ENCODE results near the gene RGL3.
"Not testable (repeated sequence)": the region's sequence is repeated elsewhere in the genome, so short reads cannot be mapped to it uniquely, and the experiment has no call there.

The RGL3 gene

GRCh38 chr19:11421371-11422098 is 2.4 kb upstream of the RGL3 start:
- DNase-seq (ENCODE audit: extremely low read depth in 1 of 2, low read depth in 1 of 2) = peak in 1 of 2 donors; percentile 29

- DNase-seq (ENCODE audit: extremely low read depth in 1 of 2, low read depth in 1 of 2) = no peak
Observed at GRCh38 chr19:11420429-11421370, 1.6 kb upstream of the RGL3 start.

GRCh38 chr19:11418094-11418548 is 993 bp downstream of the RGL3 start:
- no peak for DNase-seq (ENCODE audit: extremely low read depth in 1 of 2, low read depth in 1 of 2)

GRCh38 chr19:11416346-11417052 is 2.6 kb downstream of the RGL3 start:
- no peak for DNase-seq (ENCODE audit: extremely low read depth in 1 of 2, low read depth in 1 of 2)

GRCh38 chr19:11414544-11414943 is 4.6 kb downstream of the RGL3 start:
- DNase-seq (ENCODE audit: extremely low read depth in 1 of 2, low read depth in 1 of 2) = no peak

- no peak for DNase-seq (ENCODE audit: extremely low read depth in 1 of 2, low read depth in 1 of 2)
Observed at GRCh38 chr19:11410682-11411081, 8.4 kb downstream of the RGL3 start.

- DNase-seq (ENCODE audit: extremely low read depth in 1 of 2, low read depth in 1 of 2) = no peak
Observed at GRCh38 chr19:11408591-11408990, 10.5 kb downstream of the RGL3 start.

GRCh38 chr19:11406703-11407236 is 12.3 kb downstream of the RGL3 start:
- not testable (repeated sequence) for DNase-seq (ENCODE audit: extremely low read depth in 1 of 2, low read depth in 1 of 2)

GRCh38 chr19:11405846-11406643 is 13.1 kb downstream of the RGL3 start:
- DNase-seq (ENCODE audit: extremely low read depth in 1 of 2, low read depth in 1 of 2) = no peak

- no peak for DNase-seq (ENCODE audit: extremely low read depth in 1 of 2, low read depth in 1 of 2)
Observed at GRCh38 chr19:11404588-11405222, 14.4 kb downstream of the RGL3 start.

GRCh38 chr19:11401808-11402543 is 17.1 kb downstream of the RGL3 start:
- no peak for DNase-seq (ENCODE audit: extremely low read depth in 1 of 2, low read depth in 1 of 2)

GRCh38 chr19:11400798-11401197 is 18.3 kb downstream of the RGL3 start:
- no peak for DNase-seq (ENCODE audit: extremely low read depth in 1 of 2, low read depth in 1 of 2)

GRCh38 chr19:11399667-11400066 is 19.4 kb downstream of the RGL3 start:
- no peak for DNase-seq (ENCODE audit: extremely low read depth in 1 of 2, low read depth in 1 of 2)

- DNase-seq (ENCODE audit: extremely low read depth in 1 of 2, low read depth in 1 of 2) = no peak
Observed at GRCh38 chr19:11397089-11397610, 22.0 kb downstream of the RGL3 start.

GRCh38 chr19:11390933-11391680 is 28.0 kb downstream of the RGL3 start:
- DNase-seq (ENCODE audit: extremely low read depth in 1 of 2, low read depth in 1 of 2) = no peak

- no peak for DNase-seq (ENCODE audit: extremely low read depth in 1 of 2, low read depth in 1 of 2)
Observed at GRCh38 chr19:11390359-11390758, 28.8 kb downstream of the RGL3 start.

- no peak for DNase-seq (ENCODE audit: extremely low read depth in 1 of 2, low read depth in 1 of 2)
Observed at GRCh38 chr19:11387162-11388034, 31.7 kb downstream of the RGL3 start.

All from activated CD8-positive, alpha-beta memory T cell treated with anti-CD3 and anti-CD28 coated beads for 1 hour (primary cell).